Jurkat, Clone E6-1 (cell line): ENCODE measurements around the gene PFKFB4.
"Not testable (repeated sequence)": the region's sequence is repeated elsewhere in the genome, so short reads cannot be mapped to it uniquely, and the experiment has no call there.

Source experiments
- DNase-seq: peaks from one replicate; pipeline ENCODE4 v3.0.0-alpha.2; 2011; ENCODE audit warnings: low read depth, low spot score
- H3K4me3 ChIP-seq: 2 replicates; pipeline ENCODE4 v1.5.1; 2011; ENCODE audit warnings: mild to moderate bottlenecking, low read length, control low read depth, moderate library complexity

Gene PFKFB4

GRCh38 chr3:48505968-48506504 lies 50.6 kb downstream of the PFKFB4 start:
- DNase-seq = no peak
- no peak overlapping the region for H3K4me3 ChIP-seq

GRCh38 chr3:48505146-48505545 lies 51.5 kb downstream of the PFKFB4 start:
- no peak overlapping the region for H3K4me3 ChIP-seq
- DNase-seq = no peak

- H3K4me3 ChIP-seq = peak within 1 kb of the TSS; percentile 27
- DNase-seq = no peak
Measured at GRCh38 chr3:48504051-48504946, 52.3 kb downstream of the PFKFB4 start, which contains the start of gene SHISA5. TSS of gene SHISA5 (minus strand) at chr3:48504174. CDS start at chr3:48504094, 80 bp downstream.

GRCh38 chr3:48503401-48504050 lies 53.1 kb downstream of the PFKFB4 start:
- peak overlapping the region; percentile 27 for H3K4me3 ChIP-seq
- no peak for DNase-seq

GRCh38 chr3:48502728-48503168 lies 53.9 kb downstream of the PFKFB4 start:
- DNase-seq = no peak
- H3K4me3 ChIP-seq = no peak overlapping the region

GRCh38 chr3:48502121-48502520 lies 54.5 kb downstream of the PFKFB4 start:
- no peak for DNase-seq
- H3K4me3 ChIP-seq = no peak overlapping the region

GRCh38 chr3:48501196-48501595 lies 55.4 kb downstream of the PFKFB4 start:
- no peak for DNase-seq
- no peak overlapping the region for H3K4me3 ChIP-seq

- no peak for DNase-seq
Measured at GRCh38 chr3:48500656-48501055, 55.9 kb downstream of the PFKFB4 start.

GRCh38 chr3:48493203-48493501 lies 63.5 kb downstream of the PFKFB4 start:
- no peak overlapping the region for H3K4me3 ChIP-seq
- DNase-seq = no peak

More at GRCh38 chr3:48500656-48501055, 55.9 kb downstream of the PFKFB4 start:
- H3K4me3 ChIP-seq = no peak overlapping the region

GRCh38 chr3:48492461-48493202 lies 64.0 kb downstream of the PFKFB4 start:
- H3K4me3 ChIP-seq = no peak overlapping the region
- no peak for DNase-seq

GRCh38 chr3:48486952-48487351 lies 69.7 kb downstream of the PFKFB4 start:
- DNase-seq = no peak

GRCh38 chr3:48482822-48483221 lies 73.8 kb downstream of the PFKFB4 start:
- H3K4me3 ChIP-seq, DNase-seq: not testable (repeated sequence)

More at GRCh38 chr3:48486952-48487351, 69.7 kb downstream of the PFKFB4 start:
- no peak overlapping the region for H3K4me3 ChIP-seq

GRCh38 chr3:48480891-48481290 lies 75.7 kb downstream of the PFKFB4 start:
- not testable (repeated sequence) for DNase-seq, H3K4me3 ChIP-seq

GRCh38 chr3:48478626-48479555 lies 77.7 kb downstream of the PFKFB4 start:
- H3K4me3 ChIP-seq = no peak overlapping the region
- DNase-seq = peak; percentile 80

GRCh38 chr3:48477959-48478520 lies 78.6 kb downstream of the PFKFB4 start:
- no peak overlapping the region for H3K4me3 ChIP-seq
- DNase-seq = no peak

GRCh38 chr3:48476426-48477053 lies 80.1 kb downstream of the PFKFB4 start:
- DNase-seq = no peak
- no peak overlapping the region for H3K4me3 ChIP-seq

GRCh38 chr3:48475188-48475587 lies 81.4 kb downstream of the PFKFB4 start:
- DNase-seq = no peak
- no peak overlapping the region for H3K4me3 ChIP-seq

GRCh38 chr3:48474619-48475018 lies 82.0 kb downstream of the PFKFB4 start:
- no peak overlapping the region for H3K4me3 ChIP-seq
- no peak for DNase-seq
